Measurements from ENCODE around the gene NSG1.

The NSG1 gene, protein sequence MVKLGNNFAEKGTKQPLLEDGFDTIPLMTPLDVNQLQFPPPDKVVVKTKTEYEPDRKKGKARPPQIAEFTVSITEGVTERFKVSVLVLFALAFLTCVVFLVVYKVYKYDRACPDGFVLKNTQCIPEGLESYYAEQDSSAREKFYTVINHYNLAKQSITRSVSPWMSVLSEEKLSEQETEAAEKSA

DNA sequence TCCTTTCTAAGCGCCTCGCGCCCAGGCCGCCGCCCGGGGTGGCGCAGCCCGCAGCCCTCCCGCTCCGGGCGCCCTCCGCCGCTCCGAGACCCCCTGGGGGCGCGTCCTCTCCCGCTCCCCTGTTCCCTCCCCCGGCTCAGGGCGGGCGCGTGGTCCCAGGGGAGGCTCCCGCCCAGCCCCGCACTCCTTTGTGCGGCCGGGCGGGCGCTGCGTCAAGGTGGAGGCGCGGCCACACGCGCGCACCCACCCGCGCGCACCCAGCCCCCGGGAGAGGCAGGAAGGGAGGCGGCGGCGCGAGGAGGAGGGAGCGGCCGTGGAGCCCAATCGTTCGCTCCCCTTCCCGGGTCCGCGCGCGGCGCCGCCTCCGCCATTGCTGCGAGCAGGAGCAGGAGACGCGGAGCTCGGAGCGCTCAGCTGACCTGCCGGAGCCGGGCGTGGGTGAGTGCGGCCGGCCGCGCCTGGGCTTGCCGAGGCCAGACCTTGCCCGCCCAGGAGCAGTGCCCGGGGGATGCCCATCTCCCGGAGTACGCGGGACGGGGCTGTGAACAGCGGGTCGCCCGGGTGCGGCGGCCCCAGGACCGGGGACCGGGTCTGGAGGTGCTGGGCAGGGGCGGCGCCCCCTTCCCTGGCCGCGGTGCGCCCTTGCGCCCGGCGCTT, at the start of gene NSG1:
Gene NSG1 (plus strand): TSS at position 367 of the 657 bp plus-strand sequence. CDS start 528 bp downstream, outside the sequence.
- DNase-seq (ENCODE audit: low read depth), result peak; percentile 14
- no peak within 1 kb of the TSS for H3K4me3 ChIP-seq (ENCODE audit: control insufficient read depth, low read depth, low read length)
- TF ChIP-seq, protein P1, sequence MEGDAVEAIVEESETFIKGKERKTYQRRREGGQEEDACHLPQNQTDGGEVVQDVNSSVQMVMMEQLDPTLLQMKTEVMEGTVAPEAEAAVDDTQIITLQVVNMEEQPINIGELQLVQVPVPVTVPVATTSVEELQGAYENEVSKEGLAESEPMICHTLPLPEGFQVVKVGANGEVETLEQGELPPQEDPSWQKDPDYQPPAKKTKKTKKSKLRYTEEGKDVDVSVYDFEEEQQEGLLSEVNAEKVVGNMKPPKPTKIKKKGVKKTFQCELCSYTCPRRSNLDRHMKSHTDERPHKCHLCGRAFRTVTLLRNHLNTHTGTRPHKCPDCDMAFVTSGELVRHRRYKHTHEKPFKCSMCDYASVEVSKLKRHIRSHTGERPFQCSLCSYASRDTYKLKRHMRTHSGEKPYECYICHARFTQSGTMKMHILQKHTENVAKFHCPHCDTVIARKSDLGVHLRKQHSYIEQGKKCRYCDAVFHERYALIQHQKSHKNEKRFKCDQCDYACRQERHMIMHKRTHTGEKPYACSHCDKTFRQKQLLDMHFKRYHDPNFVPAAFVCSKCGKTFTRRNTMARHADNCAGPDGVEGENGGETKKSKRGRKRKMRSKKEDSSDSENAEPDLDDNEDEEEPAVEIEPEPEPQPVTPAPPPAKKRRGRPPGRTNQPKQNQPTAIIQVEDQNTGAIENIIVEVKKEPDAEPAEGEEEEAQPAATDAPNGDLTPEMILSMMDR (conservative IDR thresholded peaks at IDR 0.05; ENCODE audit: control insufficient read depth, insufficient read depth, low read depth, low read length), result no peak

DNA sequence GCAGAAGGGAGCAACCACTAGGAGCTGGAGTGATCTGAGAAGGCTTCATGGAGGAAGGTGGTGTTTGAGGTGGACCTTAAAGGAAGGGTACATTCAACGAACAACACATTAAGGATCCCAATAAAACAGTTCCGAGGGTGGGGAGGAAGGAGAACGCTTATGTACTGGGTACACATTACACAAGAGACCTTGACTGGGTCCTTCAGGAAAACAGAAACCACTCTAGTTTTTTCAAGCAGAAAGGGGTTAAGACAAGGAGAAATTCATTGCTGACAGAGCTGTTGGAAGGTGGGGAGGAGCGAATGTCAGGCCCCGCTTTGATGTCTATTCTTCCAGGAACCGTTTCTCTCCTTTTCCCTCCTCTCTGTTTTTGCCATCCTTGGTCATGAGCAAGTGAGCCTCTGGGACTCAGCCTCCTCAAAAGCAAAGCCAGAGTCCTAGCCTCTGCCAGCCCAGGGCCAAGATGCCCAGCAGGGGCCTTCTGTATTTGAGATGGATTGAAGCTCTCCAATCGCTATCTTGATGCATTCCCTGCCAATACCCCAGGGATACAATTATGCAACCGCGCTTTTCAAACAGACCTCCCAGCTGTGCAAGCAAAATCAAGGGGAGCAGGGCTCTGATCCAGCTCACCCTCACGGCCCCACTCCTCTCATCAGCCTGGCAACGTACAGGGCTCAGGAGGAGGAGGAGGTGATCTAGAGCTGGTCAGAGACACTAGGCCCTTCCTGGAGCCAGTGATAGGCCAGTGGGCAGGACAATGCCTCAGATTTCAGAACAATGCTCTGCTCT, 48.5 kb upstream of the NSG1 start:
- DNase-seq (ENCODE audit: low read depth), result no peak
- TF ChIP-seq, protein P1 (conservative IDR thresholded peaks at IDR 0.05; ENCODE audit: control insufficient read depth, insufficient read depth, low read depth, low read length), result no peak
- no peak overlapping the region for H3K4me3 ChIP-seq (ENCODE audit: control insufficient read depth, low read depth, low read length)

DNA sequence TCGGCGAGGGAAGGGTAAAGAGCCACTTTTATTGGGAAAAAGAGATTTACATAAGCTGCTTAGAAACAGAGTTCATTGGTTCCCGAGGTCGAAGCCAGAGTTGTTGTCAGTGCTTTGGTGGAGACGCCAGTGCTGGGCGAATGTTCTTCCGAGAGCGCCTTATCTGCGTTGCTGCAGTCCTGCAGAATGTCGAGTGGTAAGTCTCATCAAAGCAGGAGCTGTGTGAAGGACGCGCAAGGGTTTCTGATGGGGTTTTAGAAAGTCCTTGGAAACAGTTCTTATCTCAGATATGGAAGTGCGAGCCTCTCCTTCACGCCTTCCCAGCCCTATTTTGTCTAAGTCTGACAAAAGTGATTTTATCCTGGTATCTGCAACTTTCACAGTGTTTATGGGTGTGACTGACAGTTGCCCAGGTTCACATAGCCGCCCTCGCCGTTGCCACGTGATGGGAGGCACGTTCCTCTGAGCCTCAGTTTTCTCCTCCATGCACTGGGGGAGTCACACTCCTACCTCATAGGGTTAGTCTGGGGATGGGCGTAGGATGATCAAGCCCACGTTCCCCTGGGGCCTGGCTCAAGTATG, 47.3 kb upstream of the NSG1 start:
- no peak overlapping the region for H3K4me3 ChIP-seq (ENCODE audit: control insufficient read depth, low read depth, low read length)
- TF ChIP-seq, protein P1 (conservative IDR thresholded peaks at IDR 0.05; ENCODE audit: control insufficient read depth, insufficient read depth, low read depth, low read length), result no peak
- DNase-seq (ENCODE audit: low read depth), result no peak

DNA sequence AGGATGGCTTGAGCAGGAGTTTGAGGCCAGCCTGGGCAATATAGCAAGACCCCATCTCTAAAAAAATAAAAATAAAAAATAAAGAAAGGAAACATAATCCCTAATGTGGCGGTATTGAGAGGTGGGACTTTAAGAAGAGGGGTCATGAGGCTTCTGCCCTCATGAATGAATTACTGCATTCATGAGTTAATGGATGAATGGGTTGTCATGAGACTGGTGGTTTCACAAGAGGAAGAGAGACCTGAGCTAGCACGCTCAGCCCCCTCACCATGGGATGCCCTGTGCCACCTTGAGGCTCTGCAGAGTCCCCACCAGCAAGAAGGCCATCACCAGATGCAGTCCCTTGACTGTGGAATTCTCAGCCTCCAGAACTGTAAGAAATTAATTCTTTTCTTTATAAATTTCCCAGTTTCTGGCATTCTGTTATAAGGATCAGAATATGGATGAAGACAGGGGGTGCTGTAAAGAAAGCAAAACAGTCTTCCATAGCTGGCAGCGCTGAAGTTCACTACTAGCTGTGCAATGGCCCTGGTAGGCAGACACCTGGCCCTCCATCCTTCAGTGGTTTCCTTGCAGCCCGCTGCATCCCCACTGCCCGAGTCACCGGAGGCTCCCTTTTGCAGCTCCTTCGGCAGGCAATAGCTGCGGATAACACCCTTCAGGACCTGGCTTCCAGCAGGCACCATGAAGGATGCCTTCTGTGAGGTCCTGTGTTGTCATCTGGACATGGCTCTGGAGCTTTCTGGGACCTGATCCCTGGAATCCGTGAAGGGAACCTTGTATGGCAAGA, 44.8 kb upstream of the NSG1 start:
- no peak overlapping the region for H3K4me3 ChIP-seq (ENCODE audit: control insufficient read depth, low read depth, low read length)
- no peak for DNase-seq (ENCODE audit: low read depth)
- TF ChIP-seq, protein P1 (conservative IDR thresholded peaks at IDR 0.05; ENCODE audit: control insufficient read depth, insufficient read depth, low read depth, low read length), result no peak

DNA sequence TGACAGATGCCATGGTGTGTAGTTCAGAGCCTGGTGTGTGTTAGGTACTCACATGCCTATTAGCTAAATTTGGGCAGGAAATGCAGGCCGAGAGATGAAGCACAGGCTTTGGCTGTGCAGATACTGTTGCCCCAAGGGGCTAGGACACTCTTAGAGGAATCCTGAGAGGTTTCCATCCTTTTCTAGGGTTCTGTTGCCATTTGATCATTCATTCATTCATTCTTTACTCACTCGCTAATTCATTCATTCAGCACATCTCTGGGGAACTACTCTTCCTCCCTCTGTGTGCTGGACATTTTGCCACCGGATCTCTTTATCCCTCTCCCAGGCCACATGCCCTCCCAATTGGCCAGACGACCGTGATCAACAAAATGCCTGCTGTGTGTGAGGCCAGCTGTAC, 43.9 kb upstream of the NSG1 start:
- TF ChIP-seq, protein P1 (conservative IDR thresholded peaks at IDR 0.05; ENCODE audit: control insufficient read depth, insufficient read depth, low read depth, low read length), result no peak
- H3K4me3 ChIP-seq (ENCODE audit: control insufficient read depth, low read depth, low read length), result no peak overlapping the region
- DNase-seq (ENCODE audit: low read depth), result no peak
